ENCODE measurements around the gene NFAT5. TPM values are rescaled to one million over a fixed set of nuclear protein-coding genes. Genes with fewer than 3 reads are reported as not detected.
"Not testable (repeated sequence)": the region's sequence is repeated elsewhere in the genome, so short reads cannot be mapped to it uniquely, and the experiment has no call there.

Gene NFAT5, protein sequence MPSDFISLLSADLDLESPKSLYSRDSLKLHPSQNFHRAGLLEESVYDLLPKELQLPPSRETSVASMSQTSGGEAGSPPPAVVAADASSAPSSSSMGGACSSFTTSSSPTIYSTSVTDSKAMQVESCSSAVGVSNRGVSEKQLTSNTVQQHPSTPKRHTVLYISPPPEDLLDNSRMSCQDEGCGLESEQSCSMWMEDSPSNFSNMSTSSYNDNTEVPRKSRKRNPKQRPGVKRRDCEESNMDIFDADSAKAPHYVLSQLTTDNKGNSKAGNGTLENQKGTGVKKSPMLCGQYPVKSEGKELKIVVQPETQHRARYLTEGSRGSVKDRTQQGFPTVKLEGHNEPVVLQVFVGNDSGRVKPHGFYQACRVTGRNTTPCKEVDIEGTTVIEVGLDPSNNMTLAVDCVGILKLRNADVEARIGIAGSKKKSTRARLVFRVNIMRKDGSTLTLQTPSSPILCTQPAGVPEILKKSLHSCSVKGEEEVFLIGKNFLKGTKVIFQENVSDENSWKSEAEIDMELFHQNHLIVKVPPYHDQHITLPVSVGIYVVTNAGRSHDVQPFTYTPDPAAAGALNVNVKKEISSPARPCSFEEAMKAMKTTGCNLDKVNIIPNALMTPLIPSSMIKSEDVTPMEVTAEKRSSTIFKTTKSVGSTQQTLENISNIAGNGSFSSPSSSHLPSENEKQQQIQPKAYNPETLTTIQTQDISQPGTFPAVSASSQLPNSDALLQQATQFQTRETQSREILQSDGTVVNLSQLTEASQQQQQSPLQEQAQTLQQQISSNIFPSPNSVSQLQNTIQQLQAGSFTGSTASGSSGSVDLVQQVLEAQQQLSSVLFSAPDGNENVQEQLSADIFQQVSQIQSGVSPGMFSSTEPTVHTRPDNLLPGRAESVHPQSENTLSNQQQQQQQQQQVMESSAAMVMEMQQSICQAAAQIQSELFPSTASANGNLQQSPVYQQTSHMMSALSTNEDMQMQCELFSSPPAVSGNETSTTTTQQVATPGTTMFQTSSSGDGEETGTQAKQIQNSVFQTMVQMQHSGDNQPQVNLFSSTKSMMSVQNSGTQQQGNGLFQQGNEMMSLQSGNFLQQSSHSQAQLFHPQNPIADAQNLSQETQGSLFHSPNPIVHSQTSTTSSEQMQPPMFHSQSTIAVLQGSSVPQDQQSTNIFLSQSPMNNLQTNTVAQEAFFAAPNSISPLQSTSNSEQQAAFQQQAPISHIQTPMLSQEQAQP (N-terminal part only)
- 10 to 100 TPM; 36.0 to 37.8 TPM for total RNA-seq

DNA sequence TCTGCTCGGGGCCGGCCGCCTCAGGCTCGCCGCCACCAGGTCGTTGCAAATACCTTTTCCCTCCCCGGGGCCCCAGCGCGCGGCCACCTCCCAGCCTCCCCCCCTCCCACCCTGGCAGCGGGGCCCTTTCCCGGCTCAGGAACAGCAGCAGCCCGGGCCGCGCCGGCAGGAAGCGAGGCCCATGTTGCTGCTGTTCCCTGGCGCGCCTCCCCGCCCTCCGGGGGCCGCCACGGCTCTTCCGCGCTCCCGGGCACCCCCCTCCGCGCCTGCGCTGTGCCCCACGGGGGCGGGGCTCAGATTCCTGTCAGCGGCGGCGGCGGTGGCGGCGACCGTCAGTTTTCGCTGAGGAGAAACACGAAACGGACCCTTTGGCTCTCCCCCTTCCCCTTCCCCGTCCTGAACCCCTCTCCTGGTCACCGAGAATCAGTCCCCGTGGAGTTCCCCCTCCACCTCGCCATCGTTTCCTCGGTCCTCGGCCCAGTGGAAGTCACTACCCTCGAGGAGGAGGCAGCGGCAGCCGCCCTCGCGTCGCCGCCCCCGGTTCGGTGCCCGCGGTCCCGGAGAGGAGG, at the start of gene NFAT5:
Gene NFAT5, plus strand, starts transcription at position 296 of the 569 bp plus-strand sequence. CDS start 336 bp downstream, outside the sequence.
- CTCF ChIA-PET = interaction anchor here (0.9 to 1.3 kb wide), 2 partner anchors 12 to 70 kb away, joined by 3 read pairs; no protein-coding TSS in a partner anchor
- peak; percentile 54 for ATAC-seq
- DNase-seq = peak; percentile 90
- intact Hi-C loops (cut with micrococcal nuclease) = loop anchor here (2.0 kb wide), 2 partner anchors 35 to 169 kb away; no protein-coding TSS in a partner anchor
- H3K9me3 Mint-ChIP-seq = no peaks in the 10 kb centered on the region
- peaks cover 49% of the 10 kb centered on the region for H3K4me1 Mint-ChIP-seq (ENCODE audit: low read depth)
- H3K27ac Mint-ChIP-seq = peak within 1 kb of the TSS; percentile 99
- no peaks in the 10 kb centered on the region for H3K27me3 Mint-ChIP-seq
- POLR2A ChIA-PET = interaction anchor here (1.3 to 7.3 kb wide), 7 partner anchors 10 to 169 kb away, joined by 3 to 60 read pairs (median 11); partner anchors contain the start of gene CYB5B
- TF ChIP-seq, protein P1, sequence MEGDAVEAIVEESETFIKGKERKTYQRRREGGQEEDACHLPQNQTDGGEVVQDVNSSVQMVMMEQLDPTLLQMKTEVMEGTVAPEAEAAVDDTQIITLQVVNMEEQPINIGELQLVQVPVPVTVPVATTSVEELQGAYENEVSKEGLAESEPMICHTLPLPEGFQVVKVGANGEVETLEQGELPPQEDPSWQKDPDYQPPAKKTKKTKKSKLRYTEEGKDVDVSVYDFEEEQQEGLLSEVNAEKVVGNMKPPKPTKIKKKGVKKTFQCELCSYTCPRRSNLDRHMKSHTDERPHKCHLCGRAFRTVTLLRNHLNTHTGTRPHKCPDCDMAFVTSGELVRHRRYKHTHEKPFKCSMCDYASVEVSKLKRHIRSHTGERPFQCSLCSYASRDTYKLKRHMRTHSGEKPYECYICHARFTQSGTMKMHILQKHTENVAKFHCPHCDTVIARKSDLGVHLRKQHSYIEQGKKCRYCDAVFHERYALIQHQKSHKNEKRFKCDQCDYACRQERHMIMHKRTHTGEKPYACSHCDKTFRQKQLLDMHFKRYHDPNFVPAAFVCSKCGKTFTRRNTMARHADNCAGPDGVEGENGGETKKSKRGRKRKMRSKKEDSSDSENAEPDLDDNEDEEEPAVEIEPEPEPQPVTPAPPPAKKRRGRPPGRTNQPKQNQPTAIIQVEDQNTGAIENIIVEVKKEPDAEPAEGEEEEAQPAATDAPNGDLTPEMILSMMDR (IDR thresholded peaks at IDR 0.05) = no peak
- peaks cover 34% of the 10 kb centered on the region for H3K36me3 Mint-ChIP-seq (ENCODE audit: low read depth)
- peak within 1 kb of the TSS; percentile 100 for H3K4me3 Mint-ChIP-seq

DNA sequence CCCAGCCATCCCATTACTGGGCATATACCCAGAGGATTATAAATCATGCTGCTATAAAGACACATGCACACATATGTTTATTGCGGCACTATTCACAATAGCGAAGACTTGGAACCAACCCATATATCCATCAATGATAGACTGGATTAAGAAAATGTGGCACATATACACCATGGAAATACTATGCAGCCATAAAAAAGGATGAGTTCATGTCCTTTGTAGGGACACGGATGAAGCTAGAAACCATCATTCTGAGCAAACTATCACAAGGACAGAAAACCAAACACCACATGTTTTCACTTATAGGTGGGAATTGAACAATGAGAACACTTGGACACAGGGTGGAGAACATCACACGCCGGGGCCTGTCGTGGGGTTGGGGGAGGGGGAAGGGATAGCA, 47.9 kb upstream of the NFAT5 start:
- POLR2A ChIA-PET; CTCF ChIA-PET; H3K9me3 Mint-ChIP-seq; H3K36me3 Mint-ChIP-seq (ENCODE audit: low read depth); H3K27me3 Mint-ChIP-seq; DNase-seq; H3K27ac Mint-ChIP-seq; H3K4me3 Mint-ChIP-seq; intact Hi-C loops (cut with micrococcal nuclease); ATAC-seq: not testable (repeated sequence)
- peaks cover 42% of the 10 kb centered on the region for H3K4me1 Mint-ChIP-seq (ENCODE audit: low read depth)

DNA sequence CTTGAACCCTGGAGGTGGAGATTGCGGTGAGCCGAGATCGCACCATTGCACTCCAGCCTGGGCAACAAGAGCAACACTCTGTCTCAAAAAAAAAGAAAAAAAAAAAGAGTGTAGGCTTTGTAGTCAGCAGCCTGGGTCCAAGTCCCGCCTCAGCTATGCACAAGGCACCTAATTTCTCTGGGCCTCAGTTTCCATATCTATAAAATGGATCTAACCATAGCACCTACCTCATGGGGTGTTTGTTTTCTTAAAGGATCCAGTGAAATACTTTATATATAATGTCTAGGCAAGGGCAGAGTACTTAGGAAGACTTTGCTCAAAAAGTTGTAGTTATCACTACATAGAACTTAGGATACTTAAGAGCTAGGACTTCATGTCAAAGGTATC, 45.4 kb upstream of the NFAT5 start:
- H3K4me3 Mint-ChIP-seq = no peak overlapping the region
- peaks cover 5% of the 10 kb centered on the region for H3K36me3 Mint-ChIP-seq (ENCODE audit: low read depth)
- peaks cover 33% of the 10 kb centered on the region for H3K4me1 Mint-ChIP-seq (ENCODE audit: low read depth)
- CTCF ChIA-PET = interaction anchor here (1.0 to 1.5 kb wide), 6 partner anchors 14 to 124 kb away, joined by 3 to 4 read pairs (median 4); no protein-coding TSS in a partner anchor
- H3K27ac Mint-ChIP-seq = peak overlapping the region; percentile 94
- intact Hi-C loops (cut with micrococcal nuclease) = loop anchor here (5.0 kb wide), 1 partner anchor 42 kb away; no protein-coding TSS in a partner anchor
- peaks cover 1% of the 10 kb centered on the region for H3K27me3 Mint-ChIP-seq
- H3K9me3 Mint-ChIP-seq = no peaks in the 10 kb centered on the region
- no peak for ATAC-seq
- DNase-seq = no peak
- POLR2A ChIA-PET = interaction anchor here (0.6 to 6.5 kb wide), 7 partner anchors 10 to 142 kb away, joined by 3 to 60 read pairs (median 4); partner anchors contain the start of genes CYB5B and NFAT5
- TF ChIP-seq, protein P1 (IDR thresholded peaks at IDR 0.05) = no peak

DNA sequence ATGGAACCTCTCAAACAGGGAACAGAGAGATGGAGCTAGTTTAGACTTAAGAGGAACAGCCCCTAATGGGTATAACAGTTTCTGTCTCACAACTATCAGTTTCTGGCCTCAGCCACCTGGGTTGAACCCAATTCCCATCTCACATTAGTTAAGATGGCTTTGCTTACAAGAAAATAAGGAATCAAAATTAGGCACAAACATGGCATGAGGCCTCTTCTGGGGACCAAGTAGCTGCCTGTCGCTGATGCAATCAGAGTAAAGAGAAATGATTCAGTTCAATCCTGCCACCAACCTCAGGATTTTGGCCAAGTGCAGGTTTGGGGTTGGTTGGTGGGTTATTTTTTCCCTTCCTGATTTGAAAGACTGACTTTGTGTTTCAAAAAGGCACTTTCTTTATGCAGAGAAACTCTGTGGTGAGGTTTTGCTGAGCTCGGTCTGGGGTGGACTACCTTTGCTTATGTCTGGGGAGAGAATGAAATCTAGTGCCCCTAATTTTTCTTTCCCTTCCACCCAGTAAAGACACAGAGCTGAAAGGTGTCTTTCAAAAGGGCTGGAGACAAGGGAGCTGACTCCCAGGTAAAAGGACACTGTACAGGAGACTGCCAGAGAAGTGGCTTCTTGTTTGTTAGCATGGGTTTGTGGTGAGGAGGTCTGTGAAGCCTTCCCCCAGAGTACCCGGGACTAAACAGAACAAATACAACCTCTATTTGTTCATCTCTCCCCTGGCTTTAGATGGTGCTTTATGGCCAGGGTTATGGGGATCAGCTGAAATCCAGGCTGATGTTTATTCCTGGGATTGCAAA, 44.8 kb upstream of the NFAT5 start:
- H3K9me3 Mint-ChIP-seq = no peaks in the 10 kb centered on the region

More for the DNA sequence above, 44.8 kb upstream of the NFAT5 start:
- H3K36me3 Mint-ChIP-seq (ENCODE audit: low read depth) = peaks cover 5% of the 10 kb centered on the region
- peak; percentile 84 for DNase-seq
- H3K4me3 Mint-ChIP-seq = peak overlapping the region; percentile 36
- TF ChIP-seq, protein P1 (IDR thresholded peaks at IDR 0.05) = no peak
- H3K4me1 Mint-ChIP-seq (ENCODE audit: low read depth) = peaks cover 30% of the 10 kb centered on the region
- CTCF ChIA-PET = interaction anchor here (1.0 to 1.5 kb wide), 6 partner anchors 14 to 125 kb away, joined by 3 to 4 read pairs (median 4); no protein-coding TSS in a partner anchor
- peak overlapping the region; percentile 94 for H3K27ac Mint-ChIP-seq
- POLR2A ChIA-PET = interaction anchor here (0.6 to 6.5 kb wide), 11 partner anchors 9 to 142 kb away, joined by 3 to 60 read pairs (median 3); partner anchors contain the start of genes CYB5B and NFAT5
- ATAC-seq = peak; percentile 86
- H3K27me3 Mint-ChIP-seq = peaks cover 1% of the 10 kb centered on the region
- intact Hi-C loops (cut with micrococcal nuclease) = loop anchor here (5.0 kb wide), 1 partner anchor 41 kb away; no protein-coding TSS in a partner anchor
